H1 (cell line): ENCODE measurements around the gene SMURF2. TPM values are rescaled to one million over a fixed set of nuclear protein-coding genes. Genes with fewer than 3 reads are reported as not detected.

ENCODE experiments used
- ASH2L ChIP-seq: fragments of 200-600, 300-600 bp; sonication (generic); IDR thresholded peaks from one replicate; pipeline ENCODE4 v1.7.1; 2017; ENCODE audit warnings: low read length
- SAP30 ChIP-seq: fragments of 300-600 bp; sonication (generic); IDR thresholded peaks from 2 replicates; pipeline ENCODE4 v1.7.1; 2012; ENCODE audit warnings: low read length, moderate library complexity, mild to moderate bottlenecking, inconsistent platforms; ENCODE audit not compliant: insufficient read depth, insufficient replicate concordance
- SIX5 ChIP-seq: IDR thresholded peaks from 2 replicates; pipeline ENCODE4 v1.6.1; 2011; ENCODE audit warnings: mild to moderate bottlenecking, low read depth, low read length
- SP4 ChIP-seq: IDR thresholded peaks from 2 replicates; pipeline ENCODE4 v1.6.1; 2012; ENCODE audit warnings: low read length, inconsistent platforms
- TEAD4 ChIP-seq: IDR thresholded peaks from 2 replicates; pipeline ENCODE4 v1.6.1; 2012; ENCODE audit warnings: low read depth, low read length, inconsistent platforms, mixed read lengths
- ZNF274 ChIP-seq: IDR thresholded peaks from 2 replicates; pipeline ENCODE4 v1.7.0; 2012; ENCODE audit warnings: low read length, borderline replicate concordance; ENCODE audit errors: extremely low read depth
- polyA plus RNA-seq, 7 experiments: library from polyadenylated mRNA; depleted of rRNA in 3 of 7; stranded (reverse) in 5 of 7; unstranded in 2 of 7; fragments of >200 nt in 5 of 7; fragments of 200-250 nt in 2 of 7; gene quantifications; 1 replicate in 5 of 7; 2 replicates in 1 of 7; 4 replicates in 1 of 7; pipeline versions ENCODE4 v1.2.1 to v1.2.3, GENCODE V29; 2011 to 2013; ENCODE audit warnings: missing spikeins in 2 of 7, mixed read lengths in 2 of 7
- total RNA-seq: library from RNA; stranded (reverse); fragmentation: NEBNext Ultra II Directional; extraction: Animal tissue kit (Norgen Biotek cat#: 25700); gene quantifications from 2 replicates; pipeline ENCODE4 v1.2.1, GENCODE V29; 2021
- TF ChIP-seq, protein P1 (sequence below): fragments of 300-600 bp; sonication (generic); IDR thresholded peaks from 2 replicates; pipeline ENCODE4 v1.7.1; 2012; ENCODE audit warnings: low read length, moderate library complexity, mild to moderate bottlenecking, inconsistent platforms; ENCODE audit not compliant: insufficient replicate concordance
- TF ChIP-seq, protein P2 (sequence below): IDR thresholded peaks from 2 replicates; pipeline ENCODE4 v1.6.1; 2012; ENCODE audit warnings: inconsistent platforms
- TF ChIP-seq, protein P3 (sequence below): IDR thresholded peaks from 2 replicates; pipeline ENCODE4 v1.6.1; 2012; ENCODE audit warnings: low read length, inconsistent platforms

Gene SMURF2
- total and polyA plus RNA-seq, 2 of the 8 experiments (the other 6 are each of a cell fraction or from before 2014, with no cell fraction given): 7.2 to 29.2 TPM

GRCh38 chr17:64572682-64573154, 89.4 kb downstream of the SMURF2 start (continued):
- TF ChIP-seq, protein P1, sequence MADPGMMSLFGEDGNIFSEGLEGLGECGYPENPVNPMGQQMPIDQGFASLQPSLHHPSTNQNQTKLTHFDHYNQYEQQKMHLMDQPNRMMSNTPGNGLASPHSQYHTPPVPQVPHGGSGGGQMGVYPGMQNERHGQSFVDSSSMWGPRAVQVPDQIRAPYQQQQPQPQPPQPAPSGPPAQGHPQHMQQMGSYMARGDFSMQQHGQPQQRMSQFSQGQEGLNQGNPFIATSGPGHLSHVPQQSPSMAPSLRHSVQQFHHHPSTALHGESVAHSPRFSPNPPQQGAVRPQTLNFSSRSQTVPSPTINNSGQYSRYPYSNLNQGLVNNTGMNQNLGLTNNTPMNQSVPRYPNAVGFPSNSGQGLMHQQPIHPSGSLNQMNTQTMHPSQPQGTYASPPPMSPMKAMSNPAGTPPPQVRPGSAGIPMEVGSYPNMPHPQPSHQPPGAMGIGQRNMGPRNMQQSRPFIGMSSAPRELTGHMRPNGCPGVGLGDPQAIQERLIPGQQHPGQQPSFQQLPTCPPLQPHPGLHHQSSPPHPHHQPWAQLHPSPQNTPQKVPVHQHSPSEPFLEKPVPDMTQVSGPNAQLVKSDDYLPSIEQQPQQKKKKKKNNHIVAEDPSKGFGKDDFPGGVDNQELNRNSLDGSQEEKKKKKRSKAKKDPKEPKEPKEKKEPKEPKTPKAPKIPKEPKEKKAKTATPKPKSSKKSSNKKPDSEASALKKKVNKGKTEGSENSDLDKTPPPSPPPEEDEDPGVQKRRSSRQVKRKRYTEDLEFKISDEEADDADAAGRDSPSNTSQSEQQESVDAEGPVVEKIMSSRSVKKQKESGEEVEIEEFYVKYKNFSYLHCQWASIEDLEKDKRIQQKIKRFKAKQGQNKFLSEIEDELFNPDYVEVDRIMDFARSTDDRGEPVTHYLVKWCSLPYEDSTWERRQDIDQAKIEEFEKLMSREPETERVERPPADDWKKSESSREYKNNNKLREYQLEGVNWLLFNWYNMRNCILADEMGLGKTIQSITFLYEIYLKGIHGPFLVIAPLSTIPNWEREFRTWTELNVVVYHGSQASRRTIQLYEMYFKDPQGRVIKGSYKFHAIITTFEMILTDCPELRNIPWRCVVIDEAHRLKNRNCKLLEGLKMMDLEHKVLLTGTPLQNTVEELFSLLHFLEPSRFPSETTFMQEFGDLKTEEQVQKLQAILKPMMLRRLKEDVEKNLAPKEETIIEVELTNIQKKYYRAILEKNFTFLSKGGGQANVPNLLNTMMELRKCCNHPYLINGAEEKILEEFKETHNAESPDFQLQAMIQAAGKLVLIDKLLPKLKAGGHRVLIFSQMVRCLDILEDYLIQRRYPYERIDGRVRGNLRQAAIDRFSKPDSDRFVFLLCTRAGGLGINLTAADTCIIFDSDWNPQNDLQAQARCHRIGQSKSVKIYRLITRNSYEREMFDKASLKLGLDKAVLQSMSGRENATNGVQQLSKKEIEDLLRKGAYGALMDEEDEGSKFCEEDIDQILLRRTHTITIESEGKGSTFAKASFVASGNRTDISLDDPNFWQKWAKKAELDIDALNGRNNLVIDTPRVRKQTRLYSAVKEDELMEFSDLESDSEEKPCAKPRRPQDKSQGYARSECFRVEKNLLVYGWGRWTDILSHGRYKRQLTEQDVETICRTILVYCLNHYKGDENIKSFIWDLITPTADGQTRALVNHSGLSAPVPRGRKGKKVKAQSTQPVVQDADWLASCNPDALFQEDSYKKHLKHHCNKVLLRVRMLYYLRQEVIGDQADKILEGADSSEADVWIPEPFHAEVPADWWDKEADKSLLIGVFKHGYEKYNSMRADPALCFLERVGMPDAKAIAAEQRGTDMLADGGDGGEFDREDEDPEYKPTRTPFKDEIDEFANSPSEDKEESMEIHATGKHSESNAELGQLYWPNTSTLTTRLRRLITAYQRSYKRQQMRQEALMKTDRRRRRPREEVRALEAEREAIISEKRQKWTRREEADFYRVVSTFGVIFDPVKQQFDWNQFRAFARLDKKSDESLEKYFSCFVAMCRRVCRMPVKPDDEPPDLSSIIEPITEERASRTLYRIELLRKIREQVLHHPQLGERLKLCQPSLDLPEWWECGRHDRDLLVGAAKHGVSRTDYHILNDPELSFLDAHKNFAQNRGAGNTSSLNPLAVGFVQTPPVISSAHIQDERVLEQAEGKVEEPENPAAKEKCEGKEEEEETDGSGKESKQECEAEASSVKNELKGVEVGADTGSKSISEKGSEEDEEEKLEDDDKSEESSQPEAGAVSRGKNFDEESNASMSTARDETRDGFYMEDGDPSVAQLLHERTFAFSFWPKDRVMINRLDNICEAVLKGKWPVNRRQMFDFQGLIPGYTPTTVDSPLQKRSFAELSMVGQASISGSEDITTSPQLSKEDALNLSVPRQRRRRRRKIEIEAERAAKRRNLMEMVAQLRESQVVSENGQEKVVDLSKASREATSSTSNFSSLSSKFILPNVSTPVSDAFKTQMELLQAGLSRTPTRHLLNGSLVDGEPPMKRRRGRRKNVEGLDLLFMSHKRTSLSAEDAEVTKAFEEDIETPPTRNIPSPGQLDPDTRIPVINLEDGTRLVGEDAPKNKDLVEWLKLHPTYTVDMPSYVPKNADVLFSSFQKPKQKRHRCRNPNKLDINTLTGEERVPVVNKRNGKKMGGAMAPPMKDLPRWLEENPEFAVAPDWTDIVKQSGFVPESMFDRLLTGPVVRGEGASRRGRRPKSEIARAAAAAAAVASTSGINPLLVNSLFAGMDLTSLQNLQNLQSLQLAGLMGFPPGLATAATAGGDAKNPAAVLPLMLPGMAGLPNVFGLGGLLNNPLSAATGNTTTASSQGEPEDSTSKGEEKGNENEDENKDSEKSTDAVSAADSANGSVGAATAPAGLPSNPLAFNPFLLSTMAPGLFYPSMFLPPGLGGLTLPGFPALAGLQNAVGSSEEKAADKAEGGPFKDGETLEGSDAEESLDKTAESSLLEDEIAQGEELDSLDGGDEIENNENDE: no peak
- TF ChIP-seq SP4 (no peak), SIX5 (no peak), ASH2L (no peak), SAP30 (no peak), TEAD4 (no peak), ZNF274 (no peak)
- TF ChIP-seq, protein P2, sequence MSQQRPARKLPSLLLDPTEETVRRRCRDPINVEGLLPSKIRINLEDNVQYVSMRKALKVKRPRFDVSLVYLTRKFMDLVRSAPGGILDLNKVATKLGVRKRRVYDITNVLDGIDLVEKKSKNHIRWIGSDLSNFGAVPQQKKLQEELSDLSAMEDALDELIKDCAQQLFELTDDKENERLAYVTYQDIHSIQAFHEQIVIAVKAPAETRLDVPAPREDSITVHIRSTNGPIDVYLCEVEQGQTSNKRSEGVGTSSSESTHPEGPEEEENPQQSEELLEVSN: no peak
- TF ChIP-seq, protein P3, sequence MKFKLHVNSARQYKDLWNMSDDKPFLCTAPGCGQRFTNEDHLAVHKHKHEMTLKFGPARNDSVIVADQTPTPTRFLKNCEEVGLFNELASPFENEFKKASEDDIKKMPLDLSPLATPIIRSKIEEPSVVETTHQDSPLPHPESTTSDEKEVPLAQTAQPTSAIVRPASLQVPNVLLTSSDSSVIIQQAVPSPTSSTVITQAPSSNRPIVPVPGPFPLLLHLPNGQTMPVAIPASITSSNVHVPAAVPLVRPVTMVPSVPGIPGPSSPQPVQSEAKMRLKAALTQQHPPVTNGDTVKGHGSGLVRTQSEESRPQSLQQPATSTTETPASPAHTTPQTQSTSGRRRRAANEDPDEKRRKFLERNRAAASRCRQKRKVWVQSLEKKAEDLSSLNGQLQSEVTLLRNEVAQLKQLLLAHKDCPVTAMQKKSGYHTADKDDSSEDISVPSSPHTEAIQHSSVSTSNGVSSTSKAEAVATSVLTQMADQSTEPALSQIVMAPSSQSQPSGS: no peak
